Omental fat pad (tissue), 4 donors: ENCODE data around the gene DMAP1. TPM values are rescaled to one million over a fixed set of nuclear protein-coding genes. Genes with fewer than 3 reads are reported as not detected.
A peak's percentile ranks its signal among the peaks of the same experiment; 100 is the strongest.
"Not testable (repeated sequence)": the region's sequence is repeated elsewhere in the genome, so short reads cannot be mapped to it uniquely, and the experiment has no call there.

Experiments used
- ATAC-seq: fragments of 150-250 bp; one replicate; pipeline ENCODE4 v1.9.1; 2016; ENCODE audit warnings: mild to moderate bottlenecking, moderate library complexity; ENCODE audit not compliant: low FRiP score
- DNase-seq: peaks from one replicate; pipeline ENCODE4 v3.0.0-alpha.2; 2019; ENCODE audit warnings: low spot score
- CTCF ChIP-seq, 3 donors: fragments of 450-650 bp; IDR thresholded peaks; one replicate each; pipeline ENCODE4 v1.5.1; 2016 to 2017; ENCODE audit warnings: antibody characterized with exemption in 3 of 3, mild to moderate bottlenecking in 3 of 3, moderate library complexity in 2 of 3
- total RNA-seq, 4 donors: library from RNA; depleted of rRNA; stranded (reverse); fragments of >200 nt; gene quantifications; one replicate each; pipeline ENCODE4 v1.1.0, GENCODE V29; 2016

DMAP1 gene
- 10 to 100 TPM; 23.2 to 43.5 (median 27.9) TPM for total RNA-seq

- ATAC-seq: peak; percentile 95
Measured at GRCh38 chr1:44213222-44214112, at the start of gene DMAP1. Gene DMAP1 (plus strand): TSS chr1:44213471. CDS start chr1:44213754, 283 bp downstream.

GRCh38 chr1:44168520-44169098 lies 44.7 kb upstream of the DMAP1 start:
- TF ChIP-seq CTCF (IDR thresholded peaks at IDR 0.05): no peak
- DNase-seq (no peak), ATAC-seq (no peak)

More at GRCh38 chr1:44213222-44214112, at the start of gene DMAP1:
- DNase-seq: peak; percentile 57
- no peak for TF ChIP-seq CTCF (IDR thresholded peaks at IDR 0.05)

GRCh38 chr1:44170281-44170823 lies 42.9 kb upstream of the DMAP1 start:
- ATAC-seq (no peak), DNase-seq (no peak)
- no peak for TF ChIP-seq CTCF (IDR thresholded peaks at IDR 0.05)

- ATAC-seq (no peak), DNase-seq (no peak)
- TF ChIP-seq CTCF (IDR thresholded peaks at IDR 0.05): no peak
Measured at GRCh38 chr1:44174630-44175029, 38.6 kb upstream of the DMAP1 start.

GRCh38 chr1:44200336-44200735 lies 12.9 kb upstream of the DMAP1 start:
- no peak for TF ChIP-seq CTCF (IDR thresholded peaks at IDR 0.05)
- DNase-seq: no peak
- no peak for ATAC-seq

GRCh38 chr1:44206545-44206944 lies 6.7 kb upstream of the DMAP1 start:
- not testable (repeated sequence) for DNase-seq, ATAC-seq

GRCh38 chr1:44208226-44208625 lies 5.0 kb upstream of the DMAP1 start:
- TF ChIP-seq CTCF (IDR thresholded peaks at IDR 0.05): no peak
- ATAC-seq: no peak
- no peak for DNase-seq
